ENCODE measurements around the gene HECW1. TPM values are rescaled to one million over a fixed set of nuclear protein-coding genes. Genes with fewer than 3 reads are reported as not detected.

Gene HECW1
- total RNA-seq, 1 experiment from 2014 or later = 1.8 TPM

GRCh38 chr7:43502941-43503340 is 390.5 kb downstream of the HECW1 start:
- no peaks in the 10 kb centered on the region for H3K4me1 Mint-ChIP-seq (ENCODE audit: low read depth, unreplicated experiment)
- no TSS peak for BruUV-seq (replicated peaks)
- no peak overlapping the region for H3K4me3 Mint-ChIP-seq (ENCODE audit: unreplicated experiment)
- no peaks in the 10 kb centered on the region for H3K36me3 ChIP-seq (ENCODE audit: control insufficient read depth, insufficient read depth, low read length)
- intact Hi-C loops (cut with micrococcal nuclease; ENCODE audit: unreplicated experiment) = loop anchor here (1.0 kb wide), 2 partner anchors 8 to 16 kb away; no protein-coding TSS in a partner anchor
- H3K9me3 Mint-ChIP-seq (ENCODE audit: unreplicated experiment) = no peaks in the 10 kb centered on the region
- no peak for TF ChIP-seq CTCF (IDR thresholded peaks at IDR 0.05; ENCODE audit: insufficient read depth in 1 of 2, low read depth in 1 of 2, low read length in 1 of 2, severe bottlenecking in 1 of 2, unreplicated experiment in 1 of 2)
- POLR2A ChIA-PET = no interaction called here
- H3K27me3 ChIP-seq (replicated peaks; ENCODE audit: control insufficient read depth, insufficient read depth, low read length) = no peaks in the 10 kb centered on the region
- no peak for DNase-seq
- H3K9me3 ChIP-seq = no peaks in the 10 kb centered on the region
- H3K36me3 Mint-ChIP-seq (ENCODE audit: insufficient read depth, unreplicated experiment) = no peaks in the 10 kb centered on the region
- CTCF ChIA-PET = no interaction called here
- H3K4me1 ChIP-seq = peaks cover 18% of the 10 kb centered on the region
- H3K27me3 Mint-ChIP-seq (ENCODE audit: insufficient read depth, unreplicated experiment) = no peaks in the 10 kb centered on the region
- no peak overlapping the region for H3K4me3 ChIP-seq (ENCODE audit: low read depth, low read length)
- no peak overlapping the region for H3K27ac Mint-ChIP-seq (ENCODE audit: unreplicated experiment)

GRCh38 chr7:43505412-43505811 is 393.0 kb downstream of the HECW1 start:
- H3K9me3 Mint-ChIP-seq (ENCODE audit: unreplicated experiment) = no peaks in the 10 kb centered on the region
- no peak for TF ChIP-seq CTCF (IDR thresholded peaks at IDR 0.05; ENCODE audit: insufficient read depth in 1 of 2, low read depth in 1 of 2, low read length in 1 of 2, severe bottlenecking in 1 of 2, unreplicated experiment in 1 of 2)
- no peaks in the 10 kb centered on the region for H3K27me3 ChIP-seq (replicated peaks; ENCODE audit: control insufficient read depth, insufficient read depth, low read length)
- intact Hi-C loops (cut with micrococcal nuclease; ENCODE audit: unreplicated experiment) = no loop called here
- BruUV-seq (replicated peaks) = no TSS peak
- H3K4me1 ChIP-seq = peaks cover 18% of the 10 kb centered on the region
- no peak overlapping the region for H3K27ac Mint-ChIP-seq (ENCODE audit: unreplicated experiment)
- POLR2A ChIA-PET = no interaction called here
- H3K27me3 Mint-ChIP-seq (ENCODE audit: insufficient read depth, unreplicated experiment) = no peaks in the 10 kb centered on the region
- H3K36me3 Mint-ChIP-seq (ENCODE audit: insufficient read depth, unreplicated experiment) = no peaks in the 10 kb centered on the region
- no peak for DNase-seq
- peaks cover 3% of the 10 kb centered on the region for H3K4me1 Mint-ChIP-seq (ENCODE audit: low read depth, unreplicated experiment)
- no peaks in the 10 kb centered on the region for H3K36me3 ChIP-seq (ENCODE audit: control insufficient read depth, insufficient read depth, low read length)
- CTCF ChIA-PET = no interaction called here
- H3K4me3 ChIP-seq (ENCODE audit: low read depth, low read length) = no peak overlapping the region
- H3K4me3 Mint-ChIP-seq (ENCODE audit: unreplicated experiment) = no peak overlapping the region
- H3K9me3 ChIP-seq = no peaks in the 10 kb centered on the region

GRCh38 chr7:43506460-43506859 is 394.0 kb downstream of the HECW1 start:
- Mint-ChIP-seq H3K4me3 (ENCODE audit: unreplicated experiment) (no peak overlapping the region), H3K27me3 (ENCODE audit: insufficient read depth, unreplicated experiment) (no peaks in the 10 kb centered on the region), H3K36me3 (ENCODE audit: insufficient read depth, unreplicated experiment) (no peaks in the 10 kb centered on the region), H3K4me1 (ENCODE audit: low read depth, unreplicated experiment) (peaks cover 7% of the 10 kb centered on the region), H3K27ac (ENCODE audit: unreplicated experiment) (no peak overlapping the region), H3K9me3 (ENCODE audit: unreplicated experiment) (no peaks in the 10 kb centered on the region)
- no peak overlapping the region for H3K4me3 ChIP-seq (ENCODE audit: low read depth, low read length)
- no peaks in the 10 kb centered on the region for H3K9me3 ChIP-seq
- H3K36me3 ChIP-seq (ENCODE audit: control insufficient read depth, insufficient read depth, low read length) = no peaks in the 10 kb centered on the region
- no peaks in the 10 kb centered on the region for H3K27me3 ChIP-seq (replicated peaks; ENCODE audit: control insufficient read depth, insufficient read depth, low read length)
- POLR2A ChIA-PET = no interaction called here
- no TSS peak for BruUV-seq (replicated peaks)
- intact Hi-C loops (cut with micrococcal nuclease; ENCODE audit: unreplicated experiment) = no loop called here
- no peak for TF ChIP-seq CTCF (IDR thresholded peaks at IDR 0.05; ENCODE audit: insufficient read depth in 1 of 2, low read depth in 1 of 2, low read length in 1 of 2, severe bottlenecking in 1 of 2, unreplicated experiment in 1 of 2)
- DNase-seq = no peak
- peaks cover 18% of the 10 kb centered on the region for H3K4me1 ChIP-seq
- CTCF ChIA-PET = no interaction called here
